ENCODE results near the gene PEPD. TPM values are rescaled to one million over a fixed set of nuclear protein-coding genes. Genes with fewer than 3 reads are reported as not detected.

PEPD gene
- total RNA-seq, 4 donors from 2014 or later: 33.9 to 57.0 (median 45.0) TPM

DNA sequence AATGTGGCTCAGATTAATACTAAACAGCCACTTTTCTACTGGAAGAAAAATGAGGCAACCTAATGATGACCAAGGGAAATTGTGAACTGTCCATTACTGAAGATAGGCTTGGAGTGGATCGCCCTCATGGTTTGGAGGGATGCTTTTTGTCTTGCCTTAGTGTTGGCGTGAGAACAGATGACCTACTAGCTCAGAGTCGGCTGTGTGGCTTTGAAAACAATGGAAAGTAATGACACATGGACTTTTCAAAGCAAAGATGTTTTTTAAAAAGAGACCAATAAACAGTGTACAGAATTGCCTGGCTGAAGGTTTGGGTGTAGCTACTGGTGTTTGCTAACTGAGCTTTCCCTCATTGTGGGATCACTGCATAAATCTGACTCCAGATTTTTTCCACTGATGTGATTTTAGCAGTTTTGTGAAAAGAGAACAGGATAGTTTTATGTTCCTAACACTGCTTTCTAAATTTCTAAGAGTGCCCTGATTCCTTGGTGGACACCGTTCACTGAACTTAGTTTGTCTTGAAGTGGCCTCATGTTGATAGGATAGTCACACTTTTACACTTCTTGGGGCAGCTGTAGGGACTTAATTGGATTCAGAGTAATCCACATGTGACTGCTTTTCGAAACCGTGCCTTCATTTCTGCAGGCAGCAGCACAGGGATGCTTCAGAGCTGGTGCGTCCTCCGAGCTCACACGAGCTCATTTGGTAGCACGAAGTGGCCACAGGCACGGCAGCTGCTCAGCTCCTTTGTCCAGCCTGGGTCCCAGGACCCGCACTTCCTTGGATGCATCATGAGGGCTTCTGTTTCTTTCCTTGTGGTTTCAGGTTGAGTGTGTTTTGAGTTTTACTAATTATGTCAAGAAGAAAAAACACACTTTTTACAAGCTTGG is 143.8 kb downstream of the PEPD start:
- intact Hi-C loops (cut with DNase I; ENCODE audit: low total_unique reads): loop anchor here (10.0 kb wide), 1 partner anchor 793 kb away; the partner anchor contains the start of gene PDCD5
- H3K27me3 ChIP-seq: no peaks in the 10 kb centered on the region
- ATAC-seq (no peak), DNase-seq (no peak)
- TF ChIP-seq, protein P1, sequence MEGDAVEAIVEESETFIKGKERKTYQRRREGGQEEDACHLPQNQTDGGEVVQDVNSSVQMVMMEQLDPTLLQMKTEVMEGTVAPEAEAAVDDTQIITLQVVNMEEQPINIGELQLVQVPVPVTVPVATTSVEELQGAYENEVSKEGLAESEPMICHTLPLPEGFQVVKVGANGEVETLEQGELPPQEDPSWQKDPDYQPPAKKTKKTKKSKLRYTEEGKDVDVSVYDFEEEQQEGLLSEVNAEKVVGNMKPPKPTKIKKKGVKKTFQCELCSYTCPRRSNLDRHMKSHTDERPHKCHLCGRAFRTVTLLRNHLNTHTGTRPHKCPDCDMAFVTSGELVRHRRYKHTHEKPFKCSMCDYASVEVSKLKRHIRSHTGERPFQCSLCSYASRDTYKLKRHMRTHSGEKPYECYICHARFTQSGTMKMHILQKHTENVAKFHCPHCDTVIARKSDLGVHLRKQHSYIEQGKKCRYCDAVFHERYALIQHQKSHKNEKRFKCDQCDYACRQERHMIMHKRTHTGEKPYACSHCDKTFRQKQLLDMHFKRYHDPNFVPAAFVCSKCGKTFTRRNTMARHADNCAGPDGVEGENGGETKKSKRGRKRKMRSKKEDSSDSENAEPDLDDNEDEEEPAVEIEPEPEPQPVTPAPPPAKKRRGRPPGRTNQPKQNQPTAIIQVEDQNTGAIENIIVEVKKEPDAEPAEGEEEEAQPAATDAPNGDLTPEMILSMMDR (IDR thresholded peaks at IDR 0.05 in 4 of 5, conservative IDR thresholded peaks at IDR 0.05 in 1 of 5): no peak
- TF ChIP-seq POLR2A (IDR thresholded peaks at IDR 0.05): no peak
- in situ Hi-C loops (cut with MboI; ENCODE audit: low sequenced_read_pairs in 4 of 4): no loop called here
- peaks cover 40 to 45% of the 10 kb centered on the region in 2 donors for H3K4me1 ChIP-seq
- peak overlapping the region; percentile 38 to 99 (median 94) for H3K27ac ChIP-seq
- H3K4me3 ChIP-seq: no peak overlapping the region
- H3K36me3 ChIP-seq: peaks cover 0 to 9% of the 10 kb centered on the region in 2 donors
- H3K9me3 ChIP-seq: no peaks in the 10 kb centered on the region

DNA sequence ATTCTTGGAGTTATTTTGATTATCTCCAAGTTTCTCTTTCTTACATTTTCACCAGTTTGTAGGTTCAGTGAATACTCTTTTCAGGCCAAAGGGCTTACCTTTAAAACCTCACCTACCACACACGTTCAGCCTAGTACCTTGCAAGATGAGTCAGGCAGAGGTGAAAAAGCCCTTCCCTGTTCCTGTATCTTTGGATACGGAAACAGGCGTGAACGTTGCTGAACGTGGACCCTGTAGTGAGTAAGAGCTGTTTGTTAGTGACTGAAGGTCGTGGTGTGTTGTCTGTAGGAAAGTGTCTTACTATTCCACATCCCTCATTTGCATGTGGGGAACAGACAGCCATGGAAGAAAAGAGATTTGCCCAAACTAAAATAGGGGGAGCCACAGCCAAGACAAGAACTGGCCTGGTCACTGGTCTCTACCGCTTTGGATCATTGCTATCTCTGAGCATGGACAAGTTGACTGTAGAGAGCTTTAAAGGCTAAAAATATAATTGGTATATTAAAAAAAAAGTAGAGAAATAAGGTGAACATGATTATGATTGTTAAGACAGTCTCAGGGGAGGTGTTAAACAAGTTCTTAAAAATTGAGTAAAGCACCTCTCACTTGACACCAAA is 144.5 kb downstream of the PEPD start:
- TF ChIP-seq, protein P1 (IDR thresholded peaks at IDR 0.05 in 4 of 5, conservative IDR thresholded peaks at IDR 0.05 in 1 of 5): no peak
- TF ChIP-seq POLR2A (IDR thresholded peaks at IDR 0.05): no peak
- intact Hi-C loops (cut with DNase I; ENCODE audit: low total_unique reads) (loop anchor here (10.0 kb wide), 1 partner anchor 792 kb away; the partner anchor contains the start of gene PDCD5), in situ Hi-C loops (cut with MboI; ENCODE audit: low sequenced_read_pairs in 4 of 4) (no loop called here)
- H3K4me1 ChIP-seq: peaks cover 40 to 41% of the 10 kb centered on the region in 2 donors
- H3K4me3 ChIP-seq: no peak overlapping the region
- no peak for ATAC-seq
- H3K27me3 ChIP-seq: no peaks in the 10 kb centered on the region
- peaks cover 0 to 9% of the 10 kb centered on the region in 2 donors for H3K36me3 ChIP-seq
- H3K27ac ChIP-seq: peak overlapping the region; percentile 38 to 99 (median 94)
- H3K9me3 ChIP-seq: no peaks in the 10 kb centered on the region
- DNase-seq: no peak

DNA sequence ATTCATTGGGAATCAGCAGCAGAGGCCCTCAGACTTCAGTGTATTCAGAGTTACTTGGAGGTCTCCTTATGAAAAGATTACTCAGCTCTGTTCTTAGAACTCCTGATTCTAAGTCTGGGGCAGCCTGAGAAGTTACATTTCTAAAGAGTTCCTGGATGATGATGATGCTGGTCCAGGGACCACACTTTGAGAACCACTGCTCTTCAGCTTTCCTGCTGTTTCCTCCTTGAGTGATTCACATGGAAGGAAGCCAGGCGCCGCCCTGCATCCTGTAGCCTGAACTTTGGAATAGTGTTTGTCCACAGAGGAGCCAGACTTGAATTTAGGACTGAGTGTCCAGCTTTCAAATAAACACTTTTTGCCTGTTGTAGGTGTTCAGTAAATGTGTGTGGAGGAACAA is 145.2 kb downstream of the PEPD start:
- intact Hi-C loops (cut with DNase I; ENCODE audit: low total_unique reads) (loop anchor here (10.0 kb wide), 1 partner anchor 792 kb away; the partner anchor contains the start of gene PDCD5), in situ Hi-C loops (cut with MboI; ENCODE audit: low sequenced_read_pairs in 4 of 4) (no loop called here)
- no peaks in the 10 kb centered on the region for H3K9me3 ChIP-seq
- TF ChIP-seq POLR2A (IDR thresholded peaks at IDR 0.05): no peak
- TF ChIP-seq, protein P1 (IDR thresholded peaks at IDR 0.05 in 4 of 5, conservative IDR thresholded peaks at IDR 0.05 in 1 of 5): no peak
- H3K4me3 ChIP-seq: no peak overlapping the region
- ATAC-seq (no peak), DNase-seq (peak in 1 of 2 donors; percentile 63)
- H3K36me3 ChIP-seq: peaks cover 0 to 9% of the 10 kb centered on the region in 2 donors
- no peaks in the 10 kb centered on the region for H3K27me3 ChIP-seq
- peaks cover 40 to 41% of the 10 kb centered on the region in 2 donors for H3K4me1 ChIP-seq
- peak overlapping the region; percentile 89 to 99 (median 94) for H3K27ac ChIP-seq

DNA sequence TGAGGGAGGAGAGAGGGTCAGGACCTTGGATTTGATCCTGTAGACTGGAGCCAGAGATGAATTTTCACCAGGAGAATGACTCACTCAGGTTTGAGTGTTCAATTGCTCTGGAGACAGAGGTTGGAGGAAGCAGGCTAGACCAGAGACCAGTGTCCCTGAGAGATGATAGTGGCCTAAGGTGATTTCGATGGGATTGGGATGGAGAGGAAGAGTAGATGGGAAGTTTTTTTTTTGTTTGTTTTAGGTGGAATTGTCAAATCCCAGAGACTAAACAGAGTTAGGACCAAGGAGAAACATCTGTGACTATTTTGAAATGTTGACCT is 145.8 kb downstream of the PEPD start:
- no peak for ATAC-seq
- Histone ChIP-seq H3K36me3 (peaks cover 0 to 9% of the 10 kb centered on the region in 2 donors), H3K4me3 (no peak overlapping the region), H3K9me3 (no peaks in the 10 kb centered on the region), H3K4me1 (peaks cover 40 to 41% of the 10 kb centered on the region in 2 donors), H3K27me3 (no peaks in the 10 kb centered on the region), H3K27ac (peak overlapping the region; percentile 89 to 99 (median 94))
- intact Hi-C loops (cut with DNase I; ENCODE audit: low total_unique reads) (loop anchor here (2.0 to 10.0 kb wide), 3 partner anchors 13 to 797 kb away; partner anchors contain the start of genes LSM14A and PDCD5), in situ Hi-C loops (cut with MboI; ENCODE audit: low sequenced_read_pairs in 4 of 4) (no loop called here)
- TF ChIP-seq, protein P1 (IDR thresholded peaks at IDR 0.05 in 4 of 5, conservative IDR thresholded peaks at IDR 0.05 in 1 of 5): no peak
- no peak for TF ChIP-seq POLR2A (IDR thresholded peaks at IDR 0.05)
- DNase-seq: no peak
